Measurements from ENCODE around the gene SNX32. TPM values are rescaled to one million over a fixed set of nuclear protein-coding genes. Genes with fewer than 3 reads are reported as not detected.

SNX32 gene
- total and polyA plus RNA-seq, 9 of the 15 experiments (the other 6 are each of a cell fraction or from before 2014, with no cell fraction given) = 0.03 TPM; not detected in 7

DNA sequence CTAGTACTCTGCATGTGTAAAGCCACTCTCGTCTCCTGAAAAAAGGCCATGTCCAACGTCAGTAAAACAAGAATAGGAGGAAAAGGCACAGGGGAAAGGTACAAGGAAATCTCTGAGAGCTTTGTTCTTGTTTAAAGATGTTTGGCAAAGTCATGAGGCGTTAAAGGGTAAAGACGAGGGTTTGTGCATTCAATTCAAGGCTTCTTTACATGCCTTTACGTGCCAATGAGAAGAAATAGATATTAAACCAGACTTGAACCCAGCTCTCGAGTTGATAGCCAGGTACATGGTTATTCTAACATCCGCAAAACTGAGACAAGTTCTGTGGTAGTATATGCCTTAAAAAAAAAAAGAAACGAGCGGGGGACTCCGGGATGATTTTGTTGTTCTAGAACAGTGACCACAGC, 24.9 kb downstream of the SNX32 start (continued):
- TF ChIP-seq SRSF1 (IDR thresholded peaks at IDR 0.05; ENCODE audit: low read depth, low read length) (no peak), ESRRB (CRISPR knock-in tag; IDR thresholded peaks at IDR 0.05; ENCODE audit: borderline replicate concordance) (no peak), CSDE1 (IDR thresholded peaks at IDR 0.05) (no peak), ZNF57 (CRISPR knock-in tag; IDR thresholded peaks at IDR 0.05) (no peak), ZNF551 (CRISPR knock-in tag; IDR thresholded peaks at IDR 0.05) (peak; percentile 66; the same call in 1 of the 2 replicates), SIN3A (IDR thresholded peaks at IDR 0.05; ENCODE audit: borderline replicate concordance in 2 of 2, control insufficient read depth in 1 of 2, low read depth in 2 of 2, low read length in 2 of 2) (peak in 1 of 2 experiments; percentile 34; a peak in 1 of 4 replicates), ZNF324 (CRISPR knock-in tag; IDR thresholded peaks at IDR 0.05) (no peak), KLF1 (tag; IDR thresholded peaks at IDR 0.05) (no peak), ARNT (IDR thresholded peaks at IDR 0.05) (peak in 1 of 2 experiments; percentile 59; a peak in 1 of 4 replicates), FOXK2 (conservative IDR thresholded peaks at IDR 0.05 in 1 of 2, IDR thresholded peaks at IDR 0.05 in 1 of 2; ENCODE audit: low read depth in 2 of 2) (0 out of 4 replicates have a peak, but pooled peaks of 1 of the 2 experiments have one; percentile 22), ZNF436 (CRISPR knock-in tag; IDR thresholded peaks at IDR 0.05) (no peak), SNRNP70 (optimal IDR thresholded peaks at IDR 0.05; ENCODE audit: low read depth, low read length) (no peak), NEUROD1 (IDR thresholded peaks at IDR 0.05; ENCODE audit: borderline replicate concordance, low read depth, low read length, partially characterized antibody) (no peak), GATAD2A (IDR thresholded peaks at IDR 0.05) (no peak), MTA2 (IDR thresholded peaks at IDR 0.05; ENCODE audit: low read depth) (no peak), ZNF79 (CRISPR knock-in tag; IDR thresholded peaks at IDR 0.05; ENCODE audit: low read depth) (no peak), ZBTB8A (IDR thresholded peaks at IDR 0.05; ENCODE audit: partially characterized antibody) (no peak), BHLHE40 (IDR thresholded peaks at IDR 0.05; ENCODE audit: low read length) (no peak), WHSC1 (IDR thresholded peaks at IDR 0.05; ENCODE audit: low read length) (no peak), TCFL5 (CRISPR knock-in tag; conservative IDR thresholded peaks at IDR 0.05) (no peak), RBM34 (IDR thresholded peaks at IDR 0.05; ENCODE audit: borderline replicate concordance, insufficient read depth, low read length) (no peak), POLR2A (conservative IDR thresholded peaks at IDR 0.05) (no peak), EGR1 (conservative IDR thresholded peaks at IDR 0.05) (no peak), MAFG (tag; conservative IDR thresholded peaks at IDR 0.05) (no peak), ZNF77 (CRISPR knock-in tag; IDR thresholded peaks at IDR 0.05) (no peak), TCF7 (IDR thresholded peaks at IDR 0.05; ENCODE audit: borderline replicate concordance) (no peak)
- TF ChIP-seq, protein P1, sequence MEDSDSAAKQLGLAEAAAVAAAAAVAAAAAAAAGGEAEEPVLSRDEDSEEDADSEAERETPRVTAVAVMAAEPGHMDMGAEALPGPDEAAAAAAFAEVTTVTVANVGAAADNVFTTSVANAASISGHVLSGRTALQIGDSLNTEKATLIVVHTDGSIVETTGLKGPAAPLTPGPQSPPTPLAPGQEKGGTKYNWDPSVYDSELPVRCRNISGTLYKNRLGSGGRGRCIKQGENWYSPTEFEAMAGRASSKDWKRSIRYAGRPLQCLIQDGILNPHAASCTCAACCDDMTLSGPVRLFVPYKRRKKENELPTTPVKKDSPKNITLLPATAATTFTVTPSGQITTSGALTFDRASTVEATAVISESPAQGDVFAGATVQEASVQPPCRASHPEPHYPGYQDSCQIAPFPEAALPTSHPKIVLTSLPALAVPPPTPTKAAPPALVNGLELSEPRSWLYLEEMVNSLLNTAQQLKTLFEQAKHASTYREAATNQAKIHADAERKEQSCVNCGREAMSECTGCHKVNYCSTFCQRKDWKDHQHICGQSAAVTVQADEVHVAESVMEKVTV (CRISPR knock-in tag; IDR thresholded peaks at IDR 0.05) = no peak
- TF ChIP-seq, protein P2, sequence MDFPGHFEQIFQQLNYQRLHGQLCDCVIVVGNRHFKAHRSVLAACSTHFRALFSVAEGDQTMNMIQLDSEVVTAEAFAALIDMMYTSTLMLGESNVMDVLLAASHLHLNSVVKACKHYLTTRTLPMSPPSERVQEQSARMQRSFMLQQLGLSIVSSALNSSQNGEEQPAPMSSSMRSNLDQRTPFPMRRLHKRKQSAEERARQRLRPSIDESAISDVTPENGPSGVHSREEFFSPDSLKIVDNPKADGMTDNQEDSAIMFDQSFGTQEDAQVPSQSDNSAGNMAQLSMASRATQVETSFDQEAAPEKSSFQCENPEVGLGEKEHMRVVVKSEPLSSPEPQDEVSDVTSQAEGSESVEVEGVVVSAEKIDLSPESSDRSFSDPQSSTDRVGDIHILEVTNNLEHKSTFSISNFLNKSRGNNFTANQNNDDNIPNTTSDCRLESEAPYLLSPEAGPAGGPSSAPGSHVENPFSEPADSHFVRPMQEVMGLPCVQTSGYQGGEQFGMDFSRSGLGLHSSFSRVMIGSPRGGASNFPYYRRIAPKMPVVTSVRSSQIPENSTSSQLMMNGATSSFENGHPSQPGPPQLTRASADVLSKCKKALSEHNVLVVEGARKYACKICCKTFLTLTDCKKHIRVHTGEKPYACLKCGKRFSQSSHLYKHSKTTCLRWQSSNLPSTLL (IDR thresholded peaks at IDR 0.05) = no peak
- TF ChIP-seq, protein P3, sequence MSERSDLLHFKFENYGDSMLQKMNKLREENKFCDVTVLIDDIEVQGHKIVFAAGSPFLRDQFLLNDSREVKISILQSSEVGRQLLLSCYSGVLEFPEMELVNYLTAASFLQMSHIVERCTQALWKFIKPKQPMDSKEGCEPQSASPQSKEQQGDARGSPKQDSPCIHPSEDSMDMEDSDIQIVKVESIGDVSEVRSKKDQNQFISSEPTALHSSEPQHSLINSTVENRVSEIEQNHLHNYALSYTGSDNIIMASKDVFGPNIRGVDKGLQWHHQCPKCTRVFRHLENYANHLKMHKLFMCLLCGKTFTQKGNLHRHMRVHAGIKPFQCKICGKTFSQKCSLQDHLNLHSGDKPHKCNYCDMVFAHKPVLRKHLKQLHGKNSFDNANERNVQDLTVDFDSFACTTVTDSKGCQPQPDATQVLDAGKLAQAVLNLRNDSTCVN (CRISPR knock-in tag; IDR thresholded peaks at IDR 0.05) = no peak
